CD4-positive, alpha-beta T cell treated with Interferon alpha-2 for 1 hour (primary cell): ENCODE measurements around the gene CSF2RB.

Source experiments
- DNase-seq, 2 donors: peaks; one replicate each; pipeline ENCODE4 v3.0.0-alpha.2; 2020 to 2022

Gene CSF2RB

DNA sequence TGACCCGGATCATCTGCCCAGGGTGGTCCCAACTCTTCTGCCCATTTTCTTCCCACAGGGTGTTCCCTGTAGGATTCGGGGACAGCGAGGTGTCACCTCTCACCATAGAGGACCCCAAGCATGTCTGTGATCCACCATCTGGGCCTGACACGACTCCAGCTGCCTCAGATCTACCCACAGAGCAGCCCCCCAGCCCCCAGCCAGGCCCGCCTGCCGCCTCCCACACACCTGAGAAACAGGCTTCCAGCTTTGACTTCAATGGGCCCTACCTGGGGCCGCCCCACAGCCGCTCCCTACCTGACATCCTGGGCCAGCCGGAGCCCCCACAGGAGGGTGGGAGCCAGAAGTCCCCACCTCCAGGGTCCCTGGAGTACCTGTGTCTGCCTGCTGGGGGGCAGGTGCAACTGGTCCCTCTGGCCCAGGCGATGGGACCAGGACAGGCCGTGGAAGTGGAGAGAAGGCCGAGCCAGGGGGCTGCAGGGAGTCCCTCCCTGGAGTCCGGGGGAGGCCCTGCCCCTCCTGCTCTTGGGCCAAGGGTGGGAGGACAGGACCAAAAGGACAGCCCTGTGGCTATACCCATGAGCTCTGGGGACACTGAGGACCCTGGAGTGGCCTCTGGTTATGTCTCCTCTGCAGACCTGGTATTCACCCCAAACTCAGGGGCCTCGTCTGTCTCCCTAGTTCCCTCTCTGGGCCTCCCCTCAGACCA is 24.0 kb downstream of the CSF2RB start:
- no peak for DNase-seq

DNA sequence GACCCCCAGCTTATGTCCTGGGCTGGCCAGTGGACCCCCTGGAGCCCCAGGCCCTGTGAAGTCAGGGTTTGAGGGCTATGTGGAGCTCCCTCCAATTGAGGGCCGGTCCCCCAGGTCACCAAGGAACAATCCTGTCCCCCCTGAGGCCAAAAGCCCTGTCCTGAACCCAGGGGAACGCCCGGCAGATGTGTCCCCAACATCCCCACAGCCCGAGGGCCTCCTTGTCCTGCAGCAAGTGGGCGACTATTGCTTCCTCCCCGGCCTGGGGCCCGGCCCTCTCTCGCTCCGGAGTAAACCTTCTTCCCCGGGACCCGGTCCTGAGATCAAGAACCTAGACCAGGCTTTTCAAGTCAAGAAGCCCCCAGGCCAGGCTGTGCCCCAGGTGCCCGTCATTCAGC is 24.6 kb downstream of the CSF2RB start:
- no peak for DNase-seq

- no peak for DNase-seq
Measured at GRCh38 chr22:36938886-36939285, 25.5 kb downstream of the CSF2RB start.

DNA sequence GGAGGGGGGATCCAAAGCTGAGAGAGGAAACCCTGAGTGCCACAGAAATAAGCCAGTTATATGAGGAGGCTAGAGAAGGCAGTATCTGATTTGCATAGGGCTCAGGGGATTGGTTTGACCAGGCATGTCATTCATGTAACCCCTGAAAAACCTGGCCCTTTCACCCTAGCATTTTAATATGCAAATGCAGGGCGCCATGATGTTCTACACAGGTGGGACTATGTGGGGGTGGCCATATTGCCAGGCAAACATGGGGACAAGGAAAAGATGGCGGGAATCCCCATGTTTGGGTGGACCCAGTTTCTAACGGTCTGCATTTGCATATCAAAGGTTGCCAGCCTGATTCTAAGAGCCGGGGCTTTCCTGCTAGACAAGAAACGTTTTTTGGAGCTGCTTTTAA is 27.2 kb downstream of the CSF2RB start:
- DNase-seq: peak in 1 of 2 donors; percentile 11

GRCh38 chr22:36942556-36942955 is 29.1 kb downstream of the CSF2RB start:
- no peak for DNase-seq

- no peak for DNase-seq
Measured at GRCh38 chr22:36946421-36947158, 33.2 kb downstream of the CSF2RB start.

- no peak for DNase-seq
Measured at GRCh38 chr22:36948273-36949225, 35.1 kb downstream of the CSF2RB start.

DNA sequence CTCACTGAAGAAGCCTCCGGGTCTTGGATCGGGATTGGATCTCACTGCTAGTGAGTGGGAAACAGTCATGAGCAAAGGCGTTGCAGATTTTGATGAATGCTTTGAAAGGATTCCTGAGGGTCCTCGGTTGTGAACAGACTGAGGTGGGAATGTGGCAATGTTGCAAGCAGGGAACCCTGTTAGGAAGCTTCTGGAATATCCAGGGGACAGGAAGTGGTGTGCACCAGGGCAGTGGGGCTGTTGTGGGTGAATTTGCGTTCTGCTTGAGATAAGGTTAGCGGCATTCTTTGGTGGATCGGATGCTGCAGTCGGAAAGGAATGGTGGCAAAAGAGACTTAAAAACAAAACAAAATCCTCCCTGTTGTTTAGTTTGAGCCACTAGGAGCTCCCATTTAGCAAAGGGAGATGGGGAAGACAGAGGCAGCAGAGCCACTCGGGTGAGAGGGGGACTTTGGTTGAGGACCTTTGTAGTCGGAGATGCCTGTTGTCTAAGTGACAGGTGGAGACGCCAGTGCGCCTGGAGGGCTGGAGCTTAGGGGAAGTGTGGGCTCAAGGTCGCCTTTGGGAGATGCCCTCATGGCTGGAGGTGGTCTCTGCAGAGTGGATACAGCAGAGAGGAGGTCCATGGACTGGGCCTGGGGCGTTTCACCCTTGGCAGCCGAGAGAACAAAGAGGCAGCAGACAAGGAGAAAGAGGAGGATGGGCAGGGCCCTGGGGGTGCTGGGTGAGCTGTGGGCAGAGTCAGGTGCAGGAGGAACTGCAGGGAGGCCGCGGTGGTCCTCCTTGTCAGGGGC is 37.6 kb downstream of the CSF2RB start:
- DNase-seq: no peak

- no peak for DNase-seq
Measured at GRCh38 chr22:36951746-36952145, 38.3 kb downstream of the CSF2RB start.

DNA sequence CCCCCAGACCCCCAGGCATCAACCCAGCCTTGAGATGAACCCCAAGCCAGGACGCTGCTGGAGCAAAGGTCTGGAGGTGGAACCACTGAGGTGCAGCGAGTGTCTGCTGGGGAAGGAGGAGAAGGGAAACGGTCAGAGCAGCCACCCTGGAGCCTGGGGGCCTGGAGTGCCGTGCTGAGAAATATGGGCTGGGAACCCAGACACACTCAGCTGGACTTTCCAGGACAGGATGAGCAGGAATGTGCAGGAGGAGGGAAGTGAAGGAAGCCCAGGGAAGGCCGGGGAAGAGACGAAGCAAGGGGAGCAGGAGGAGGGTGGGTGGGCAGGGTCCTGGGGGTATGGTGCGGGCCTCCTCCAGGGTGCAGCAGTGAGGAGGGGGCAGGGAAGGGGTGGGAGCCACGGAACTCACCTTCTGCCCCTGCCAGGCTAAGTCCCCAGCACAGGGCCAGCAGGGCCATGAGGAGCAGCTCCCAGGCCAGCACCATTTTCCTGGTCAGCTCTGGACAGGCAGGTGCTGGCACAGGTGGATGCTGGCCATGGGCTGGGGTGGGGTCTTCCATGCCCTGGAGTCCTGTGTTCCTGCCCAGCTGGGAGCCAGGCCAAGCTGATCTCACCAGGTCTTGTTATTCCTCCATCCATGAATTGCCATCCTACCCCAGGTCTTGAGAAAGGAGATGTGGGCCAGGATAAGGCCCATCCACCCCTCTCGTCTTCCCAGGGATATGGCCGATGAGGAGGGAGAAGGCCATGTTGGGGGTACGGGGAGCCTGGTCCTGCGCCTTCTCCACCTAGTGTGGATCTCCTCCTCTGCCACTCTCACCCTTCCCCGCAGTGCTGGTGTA is 40.0 kb downstream of the CSF2RB start:
- no peak for DNase-seq

DNA sequence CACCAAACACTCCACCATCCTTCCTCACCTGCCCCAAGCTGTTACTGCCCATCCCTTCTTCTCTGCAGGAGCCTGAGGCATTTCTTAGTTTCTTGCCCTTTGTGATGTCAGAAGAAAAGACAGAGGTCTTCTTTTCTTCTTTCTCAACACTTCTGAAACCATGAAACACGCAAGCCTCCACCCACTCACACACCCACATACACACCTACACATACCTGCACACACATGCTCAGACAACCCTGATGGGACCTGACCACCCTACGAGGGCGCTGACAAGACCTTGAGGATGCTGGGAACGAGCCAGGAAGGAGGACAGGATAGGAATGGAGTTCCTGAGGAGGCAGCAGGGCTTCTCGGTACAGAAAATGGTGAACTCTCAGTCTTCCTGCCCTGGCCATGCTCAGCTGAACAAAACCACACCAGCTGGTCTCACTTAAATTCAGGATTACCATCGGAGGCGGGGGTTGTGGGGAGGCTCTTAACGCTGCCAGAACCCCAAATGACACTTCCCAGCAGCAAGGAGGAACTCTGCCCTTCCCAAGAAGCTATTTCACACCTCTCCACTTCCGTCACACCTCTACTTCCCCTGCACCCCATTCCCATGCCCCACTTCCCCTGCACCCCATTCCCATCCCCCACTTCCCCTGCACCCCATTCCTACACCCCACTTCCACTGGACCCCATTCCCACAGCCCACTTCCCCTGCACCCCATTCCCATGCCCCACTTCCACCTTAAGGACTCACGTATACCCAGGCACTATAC is 41.0 kb downstream of the CSF2RB start:
- no peak for DNase-seq

DNA sequence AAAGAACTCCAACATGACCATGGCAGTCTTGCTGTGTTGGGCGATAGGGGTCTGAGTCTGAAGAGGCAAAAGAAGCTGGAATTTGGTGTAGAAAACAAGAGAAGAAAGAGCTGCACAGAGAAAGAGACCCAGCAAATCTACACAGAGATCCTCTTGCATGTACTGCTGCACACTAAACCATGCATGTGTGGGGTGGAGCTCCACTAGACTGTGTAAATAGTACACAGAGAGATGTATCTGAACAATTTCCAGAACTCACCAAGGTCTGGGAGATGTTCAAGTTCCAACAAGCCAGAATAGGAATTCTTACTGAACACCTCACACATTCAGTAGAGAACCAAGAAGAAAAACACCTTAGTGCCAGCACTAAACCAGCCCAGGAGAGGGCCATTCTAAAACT is 42.3 kb downstream of the CSF2RB start:
- no peak for DNase-seq

- DNase-seq: no peak
Measured at GRCh38 chr22:36958366-36958765, 44.9 kb downstream of the CSF2RB start.

DNA sequence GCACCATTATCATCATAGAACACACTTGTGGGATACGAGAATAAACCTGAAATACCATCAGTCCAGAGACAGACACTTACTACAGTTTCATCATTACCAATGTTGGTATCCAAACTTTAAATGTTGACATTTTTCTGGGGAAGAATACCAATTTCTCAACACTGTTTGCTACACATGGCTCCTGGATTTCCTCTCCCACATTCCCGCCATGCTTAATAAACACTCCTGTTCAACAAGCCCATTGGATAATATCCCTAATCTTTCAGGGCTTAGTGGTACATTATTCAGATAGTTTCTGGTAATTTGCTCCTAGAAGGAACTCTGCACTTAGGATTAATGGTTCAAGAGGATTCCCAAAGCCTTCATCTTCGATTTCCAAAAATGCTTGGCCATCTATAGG is 48.2 kb downstream of the CSF2RB start:
- no peak for DNase-seq

GRCh38 chr22:36963302-36963701 is 49.9 kb downstream of the CSF2RB start:
- no peak for DNase-seq

GRCh38 chr22:36964106-36964505 is 50.7 kb downstream of the CSF2RB start:
- no peak for DNase-seq

DNA sequence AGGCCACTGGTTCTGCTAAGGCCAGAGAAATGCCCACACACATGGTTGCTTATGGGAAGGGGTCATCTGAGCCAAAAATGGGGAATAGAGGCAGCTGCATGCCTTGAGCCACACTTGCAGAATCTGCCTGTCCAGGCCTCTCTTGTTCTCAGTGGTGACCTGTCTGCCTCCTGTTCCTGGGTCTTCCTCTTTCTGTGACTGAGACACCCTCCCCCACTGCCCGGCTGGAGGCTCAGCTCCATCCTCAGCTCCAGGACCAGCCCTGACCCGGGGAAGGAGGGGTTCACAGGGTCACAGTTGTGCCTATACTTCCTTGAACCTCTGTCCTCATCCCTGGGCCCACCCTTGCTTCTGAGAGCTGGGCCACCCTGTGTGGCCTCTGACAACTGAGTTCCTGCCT is 52.3 kb downstream of the CSF2RB start:
- DNase-seq: no peak

- peak in 1 of 2 donors; percentile 30 for DNase-seq
Measured at GRCh38 chr22:36966851-36967540, 53.6 kb downstream of the CSF2RB start.

DNA sequence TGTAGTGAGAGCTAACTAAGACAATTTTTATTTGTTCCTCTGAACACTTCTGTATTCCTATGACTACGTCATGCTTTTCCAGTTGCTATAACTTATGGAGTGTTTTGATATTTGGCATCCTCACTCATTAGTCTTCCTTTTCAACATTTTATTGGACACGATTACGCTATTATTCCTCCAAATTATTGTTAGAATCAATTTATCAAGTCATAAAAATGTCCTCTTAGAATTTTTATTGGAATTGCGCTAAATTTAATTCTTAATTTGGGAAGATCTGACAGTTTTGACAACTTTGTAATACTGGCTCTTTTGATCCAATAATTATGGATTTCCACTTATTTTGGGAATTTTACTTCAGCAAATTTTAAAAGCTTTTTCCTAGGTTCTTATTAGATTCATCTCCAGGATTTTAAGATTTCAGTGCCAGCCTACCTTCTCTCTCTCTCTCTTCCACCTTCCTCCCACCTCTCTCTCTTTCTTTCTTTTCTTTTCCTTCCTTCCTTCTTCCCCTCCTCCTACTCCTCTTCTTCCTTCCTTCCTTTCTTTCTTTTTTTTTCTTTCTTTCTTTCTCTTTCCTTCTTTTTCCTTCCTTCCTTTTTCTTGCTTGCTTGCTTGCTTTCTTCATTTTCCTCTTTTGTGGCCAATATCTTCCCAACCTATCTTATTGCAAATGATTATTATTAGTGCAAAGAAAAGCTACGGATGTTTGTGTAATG is 55.0 kb downstream of the CSF2RB start:
- no peak for DNase-seq
